ENCODE results near the gene ZBTB7C. TPM values are rescaled to one million over a fixed set of nuclear protein-coding genes. Genes with fewer than 3 reads are reported as not detected.

The ZBTB7C gene
- total and polyA plus RNA-seq, 2 of the 8 experiments (the other 6 are each of a cell fraction or from before 2014, with no cell fraction given), result 0.15 to 0.45 TPM

DNA sequence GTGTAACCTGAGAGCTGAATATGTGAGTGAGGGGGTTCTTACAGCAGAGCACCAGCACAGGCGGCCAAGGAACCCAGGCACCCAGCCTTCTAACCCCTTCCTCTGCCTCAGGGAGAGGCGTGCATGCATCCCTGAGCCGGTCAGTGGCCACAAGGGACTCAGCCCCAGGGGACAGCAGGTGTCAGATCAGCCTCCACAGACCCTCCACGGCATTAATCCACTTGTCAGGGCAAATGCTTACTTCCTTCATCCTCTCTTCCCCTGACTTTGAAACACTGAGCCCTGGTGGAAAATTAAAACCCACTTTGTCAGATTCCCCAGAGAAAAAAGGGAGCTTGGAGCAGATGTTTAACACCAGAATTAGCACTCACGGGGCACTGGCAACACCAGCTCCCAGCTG lies 418.2 kb downstream of the ZBTB7C start:
- ChIA-PET POLR2A (ENCODE audit: partially characterized antibody) (no interaction called here), CTCF (ENCODE audit: partially characterized antibody) (interaction anchor here (0.8 to 3.1 kb wide), 5 partner anchors 13 to 38 kb away, joined by 3 to 10 read pairs (median 4); no protein-coding TSS in a partner anchor)
- H3K9ac ChIP-seq (replicated peaks in 1 of 4; ENCODE audit: extremely low read depth in 1 of 4, low read depth in 3 of 4, low read length in 3 of 4), result no peak overlapping the region
- H3K4me2 ChIP-seq (ENCODE audit: insufficient read depth in 1 of 2, low read depth in 2 of 2, low read length in 2 of 2), result no peak overlapping the region
- no peak overlapping the region for H4K8ac ChIP-seq (ENCODE audit: extremely low read depth, insufficient read depth, low read length)
- no peak overlapping the region for H2AFZ ChIP-seq (ENCODE audit: low read length)
- H4K5ac ChIP-seq (ENCODE audit: insufficient read length, low read depth, low read length), result no peak overlapping the region
- no peak overlapping the region for H3K4me3 ChIP-seq (ENCODE audit: extremely low read depth in 1 of 4, insufficient read depth in 2 of 4, low read depth in 3 of 4, low read length in 4 of 4)
- no peak overlapping the region for H2BK15ac ChIP-seq (ENCODE audit: low read length)
- DNase-seq (ENCODE audit: low read depth in 1 of 2, low spot score in 2 of 2), result no peak
- H3K23ac ChIP-seq (ENCODE audit: insufficient read length), result no peak overlapping the region
- H2BK120ac ChIP-seq (replicated peaks; ENCODE audit: low read depth, low read length), result no peak overlapping the region
- no peak overlapping the region for H2AK5ac ChIP-seq (ENCODE audit: low read depth, low read length)
- no peak overlapping the region for H2BK12ac ChIP-seq (ENCODE audit: low read depth, low read length)
- H4K91ac ChIP-seq (replicated peaks; ENCODE audit: insufficient read length, low read length), result no peak overlapping the region
- no peak for FAIRE-seq
- no peaks in the 10 kb centered on the region for H4K20me1 ChIP-seq (replicated peaks in 1 of 2; ENCODE audit: control insufficient read depth in 1 of 2, insufficient read depth in 2 of 2, low read length in 2 of 2)
- H3K79me2 ChIP-seq (ENCODE audit: control insufficient read depth in 1 of 2, insufficient read depth in 2 of 2, low read length in 2 of 2), result no peaks in the 10 kb centered on the region
- H3K27me3 ChIP-seq (replicated peaks in 1 of 4; ENCODE audit: control insufficient read depth in 3 of 4, extremely low read depth in 1 of 4, insufficient read depth in 3 of 4, low read length in 3 of 4), result no peaks in the 10 kb centered on the region
- no peak overlapping the region for H2BK20ac ChIP-seq (ENCODE audit: low read length)
- no peaks in the 10 kb centered on the region; a peak in 2 of 7 replicates for H3K4me1 ChIP-seq (replicated peaks in 1 of 4; ENCODE audit: control insufficient read depth in 3 of 4, insufficient read depth in 4 of 4, low read length in 3 of 4)
- H3K27ac ChIP-seq (ENCODE audit: low read depth, low read length), result no peak overlapping the region; the same call in 1 of the 2 replicates
- H2BK5ac ChIP-seq (ENCODE audit: low read depth, low read length), result no peak overlapping the region
- no peaks in the 10 kb centered on the region; a peak in 1 of 8 replicates for H3K36me3 ChIP-seq (ENCODE audit: control insufficient read depth in 2 of 4, insufficient read depth in 4 of 4, low read length in 3 of 4)
- H3K4ac ChIP-seq (replicated peaks; ENCODE audit: insufficient read length, low read depth, low read length), result no peak overlapping the region
- H3K23me2 ChIP-seq (ENCODE audit: low read depth, low read length), result no peaks in the 10 kb centered on the region
- H3K9me3 ChIP-seq (ENCODE audit: insufficient read depth in 2 of 2, low read depth in 1 of 2, low read length in 1 of 2), result no peaks in the 10 kb centered on the region
- H3K14ac ChIP-seq (ENCODE audit: insufficient read length), result no peak overlapping the region
- H3K18ac ChIP-seq (ENCODE audit: extremely low read depth, low read length), result no peak overlapping the region
- H3K79me1 ChIP-seq (ENCODE audit: low read depth, low read length), result no peaks in the 10 kb centered on the region
- no peak overlapping the region for H3K56ac ChIP-seq (replicated peaks; ENCODE audit: insufficient read length, low read depth, low read length)
- WGBS, 2 experiments (ENCODE audit: extremely low coverage in 1 of 2, insufficient coverage in 1 of 2, insufficient read length in 1 of 2, insufficient replicate concordance in 2 of 2, low coverage in 1 of 2, low lambda C conversion rate in 2 of 2, missing lambda C conversion rate in 1 of 2), result 83% methylated on average over 5 of the region's 5 CpGs; no CpG with 5 or more reads in 1 of the 2 experiments
- TF ChIP-seq SIN3A (conservative IDR thresholded peaks at IDR 0.05 in 1 of 2, IDR thresholded peaks at IDR 0.05 in 1 of 2; ENCODE audit: low read depth in 1 of 2, low read length in 2 of 2), result no peak
- no peak for TF ChIP-seq CBX5 (IDR thresholded peaks at IDR 0.05; ENCODE audit: low read depth, low read length)
- no peak for TF ChIP-seq HDAC6 (IDR thresholded peaks at IDR 0.05; ENCODE audit: low read depth, low read length)
- no peak for TF ChIP-seq BRCA1 (IDR thresholded peaks at IDR 0.05; ENCODE audit: low read depth, low read length)
- TF ChIP-seq TAF1 (IDR thresholded peaks at IDR 0.05; ENCODE audit: low read depth, low read length), result no peak
- TF ChIP-seq POU5F1 (IDR thresholded peaks at IDR 0.05; ENCODE audit: low read depth, low read length), result no peak
- TF ChIP-seq TCF12 (IDR thresholded peaks at IDR 0.05; ENCODE audit: low read depth, low read length), result no peak
- no peak for TF ChIP-seq SP4 (IDR thresholded peaks at IDR 0.05; ENCODE audit: low read length)
- no peak for TF ChIP-seq SP2 (IDR thresholded peaks at IDR 0.05; ENCODE audit: low read length)
- no peak for TF ChIP-seq TAF7 (optimal IDR thresholded peaks at IDR 0.05; ENCODE audit: borderline replicate concordance, low read depth, low read length)
- no peak for TF ChIP-seq RXRA (IDR thresholded peaks at IDR 0.05; ENCODE audit: insufficient read depth, low read depth, low read length)
- TF ChIP-seq RNF2 (IDR thresholded peaks at IDR 0.05; ENCODE audit: borderline replicate concordance, low read depth, low read length, missing control alignments, poor library complexity, severe bottlenecking), result no peak
- no peak for TF ChIP-seq SIX5 (IDR thresholded peaks at IDR 0.05; ENCODE audit: low read depth, low read length)
- TF ChIP-seq, protein P1, sequence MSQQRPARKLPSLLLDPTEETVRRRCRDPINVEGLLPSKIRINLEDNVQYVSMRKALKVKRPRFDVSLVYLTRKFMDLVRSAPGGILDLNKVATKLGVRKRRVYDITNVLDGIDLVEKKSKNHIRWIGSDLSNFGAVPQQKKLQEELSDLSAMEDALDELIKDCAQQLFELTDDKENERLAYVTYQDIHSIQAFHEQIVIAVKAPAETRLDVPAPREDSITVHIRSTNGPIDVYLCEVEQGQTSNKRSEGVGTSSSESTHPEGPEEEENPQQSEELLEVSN (IDR thresholded peaks at IDR 0.05), result no peak
